ENCODE data around the gene FLCN.

GRCh38 chr17:17228521-17229279 lies 8.3 kb downstream of the FLCN start:
- TF ChIP-seq EZH2 (optimal IDR thresholded peaks at IDR 0.05; ENCODE audit: low read depth, low read length) (no peak), CTCF (IDR thresholded peaks at IDR 0.05; ENCODE audit: low read length) (no peak)

Data from MM.1S (cell line).